Sigmoid colon (tissue), 7 donors: ENCODE results near the gene CES3. TPM values are rescaled to one million over a fixed set of nuclear protein-coding genes. Genes with fewer than 3 reads are reported as not detected.
"Not testable (repeated sequence)": the region's sequence is repeated elsewhere in the genome, so short reads cannot be mapped to it uniquely, and the experiment has no call there.

ENCODE experiments used
- DNase-seq: peaks from one replicate; pipeline ENCODE4 v3.0.0-alpha.2; 2019
- H3K27ac ChIP-seq, 4 donors: fragments of 200-600 bp; sonication (generic); one replicate each; pipeline ENCODE4 v1.5.1; 2016 to 2019; ENCODE audit warnings: mild to moderate bottlenecking in 1 of 4
- H3K27me3 ChIP-seq, 3 donors: fragments of 200-600 bp; sonication (generic); one replicate each; pipeline ENCODE4 v1.5.1; 2019; ENCODE audit warnings: mild to moderate bottlenecking in 1 of 3
- H3K36me3 ChIP-seq, 4 donors: fragments of 200-600 bp; sonication (generic); one replicate each; pipeline ENCODE4 v1.5.1; 2016 to 2019
- H3K4me1 ChIP-seq, 4 donors: fragments of 200-600 bp; sonication (generic); one replicate each; pipeline ENCODE4 v1.5.1; 2017 to 2019
- H3K4me3 ChIP-seq, 4 donors: fragments of 200-600 bp; sonication (generic); one replicate each; pipeline ENCODE4 v1.5.1; 2017 to 2019; ENCODE audit warnings: mild to moderate bottlenecking in 2 of 4, moderate library complexity in 1 of 4
- H3K9me3 ChIP-seq, 4 donors: fragments of 200-600 bp in 3 of 4; sonication (generic) in 3 of 4; one replicate each; pipeline versions ENCODE4 v1.5.1 to v1.6.1; 2013 to 2019
- CTCF ChIP-seq, 4 experiments: fragments of 450-650 bp in 3 of 4; fragments of 200-600 bp in 1 of 4; IDR thresholded peaks; one replicate each; pipeline ENCODE4 v1.5.1; 2016 to 2019; ENCODE audit warnings: antibody characterized with exemption in 4 of 4, mild to moderate bottlenecking in 3 of 4, moderate library complexity in 2 of 4
- EP300 ChIP-seq, 4 donors: sonication (generic); formaldehyde crosslinking; IDR thresholded peaks; one replicate each; pipeline ENCODE4 v1.6.1; 2017; ENCODE audit warnings: antibody characterized with exemption in 4 of 4
- POLR2A ChIP-seq, 2 donors: fragments of 450-650 bp; IDR thresholded peaks; one replicate each; pipeline ENCODE4 v1.6.1; 2016; ENCODE audit warnings: antibody characterized with exemption in 2 of 2, mild to moderate bottlenecking in 2 of 2, moderate library complexity in 2 of 2
- POLR2AphosphoS5 ChIP-seq, 4 donors: sonication (generic); formaldehyde crosslinking; IDR thresholded peaks; one replicate each; pipeline ENCODE4 v1.6.1; 2017; ENCODE audit warnings: antibody characterized with exemption in 4 of 4
- WGBS, 2 donors: extraction: QIAGEN DNeasy Blood & Tissue Kit; methylation state at CpG; one replicate each; pipeline ENCODE4 v1.1.7; 2013; 5-methylcytosine and 5-hydroxymethylcytosine counted together
- intact Hi-C: fragments of 100-400 bp; cut with DNase I; formaldehyde crosslinking; loops from one replicate; pipeline ENCODE4 v1.15.1; 2023
- polyA plus RNA-seq, 3 donors: library from polyadenylated mRNA; stranded (reverse); fragments of 200-250 nt; gene quantifications; one replicate each; pipeline ENCODE4 v1.2.3, GENCODE V29; 2013
- total RNA-seq, 4 donors: library from RNA; depleted of rRNA; stranded (reverse); fragments of >200 nt; gene quantifications; one replicate each; pipeline ENCODE4 v1.1.0, GENCODE V29; 2016
- donor health status: healthy with polysubstance abuse.
- donor health status: Bipolar disorder and iron deficiency.
- donor health status: healthy.

Gene CES3
- total and polyA plus RNA-seq, 7 donors, result 0.16 to 48.4 (median 6.7) TPM; not detected in 1

GRCh38 chr16:66942981-66943380, 18.1 kb upstream of the CES3 start:
- Histone ChIP-seq H3K4me3 (no peak overlapping the region), H3K27me3 (no peaks in the 10 kb centered on the region), H3K4me1 (peaks cover 0 to 7% (median 3%) of the 10 kb centered on the region in 4 donors), H3K9me3 (no peaks in the 10 kb centered on the region), H3K36me3 (peaks cover 20 to 61% (median 44%) of the 10 kb centered on the region in 4 donors), H3K27ac (no peak overlapping the region)
- DNase-seq, result no peak
- intact Hi-C loops, result no loop called here
- no peak for TF ChIP-seq POLR2AphosphoS5 (IDR thresholded peaks at IDR 0.05)
- no peak for TF ChIP-seq EP300 (IDR thresholded peaks at IDR 0.05)
- no peak for TF ChIP-seq CTCF (IDR thresholded peaks at IDR 0.05)
- no peak for TF ChIP-seq POLR2A (IDR thresholded peaks at IDR 0.05)
- 83 to 96% methylated on average over 5 of the region's 5 CpGs for WGBS, 2 donors

- Histone ChIP-seq H3K27ac (no peak overlapping the region), H3K27me3 (no peaks in the 10 kb centered on the region), H3K4me3 (no peak overlapping the region), H3K36me3 (peaks cover 20 to 55% (median 44%) of the 10 kb centered on the region in 4 donors), H3K9me3 (no peaks in the 10 kb centered on the region), H3K4me1 (peaks cover 0 to 13% (median 8%) of the 10 kb centered on the region in 4 donors)
- WGBS, 2 donors, result 91 to 96% methylated on average over 15 of the region's 15 CpGs
- intact Hi-C loops, result no loop called here
- TF ChIP-seq POLR2AphosphoS5 (IDR thresholded peaks at IDR 0.05) (no peak), CTCF (IDR thresholded peaks at IDR 0.05) (no peak), EP300 (IDR thresholded peaks at IDR 0.05) (no peak), POLR2A (IDR thresholded peaks at IDR 0.05) (no peak)
- DNase-seq, result no peak
Observed at GRCh38 chr16:66943426-66944053, 17.5 kb upstream of the CES3 start.

- whole genome bisulfite sequencing, 2 donors, result 91 to 95% methylated on average over 5 of the region's 5 CpGs
- DNase-seq, result no peak
- H3K4me1 ChIP-seq, result peaks cover 0 to 18% (median 13%) of the 10 kb centered on the region in 4 donors
- no peak overlapping the region for H3K4me3 ChIP-seq
- intact Hi-C loops, result no loop called here
- TF ChIP-seq POLR2AphosphoS5 (IDR thresholded peaks at IDR 0.05), result no peak
- no peak for TF ChIP-seq POLR2A (IDR thresholded peaks at IDR 0.05)
- no peak for TF ChIP-seq EP300 (IDR thresholded peaks at IDR 0.05)
- TF ChIP-seq CTCF (IDR thresholded peaks at IDR 0.05), result no peak
- H3K36me3 ChIP-seq, result peaks cover 20 to 50% (median 43%) of the 10 kb centered on the region in 4 donors
- no peaks in the 10 kb centered on the region for H3K9me3 ChIP-seq
- H3K27ac ChIP-seq, result no peak overlapping the region
- peaks cover 0 to 4% (median 0%) of the 10 kb centered on the region in 3 donors for H3K27me3 ChIP-seq
Observed at GRCh38 chr16:66944054-66944441, 17.0 kb upstream of the CES3 start.

- TF ChIP-seq POLR2AphosphoS5 (IDR thresholded peaks at IDR 0.05), result peak in 1 of 4 donors; percentile 7
- DNase-seq, H3K9me3 ChIP-seq, H3K4me3 ChIP-seq, H3K27ac ChIP-seq, intact Hi-C loops: not testable (repeated sequence)
- peaks cover 12 to 41% (median 35%) of the 10 kb centered on the region in 4 donors for H3K36me3 ChIP-seq
- H3K4me1 ChIP-seq, result peaks cover 0 to 20% (median 15%) of the 10 kb centered on the region in 4 donors
- WGBS, 2 donors, result 78 to 90% methylated on average over 9 of the region's 9 CpGs
- H3K27me3 ChIP-seq, result peaks cover 0 to 13% (median 0%) of the 10 kb centered on the region in 3 donors
Observed at GRCh38 chr16:66944971-66945370, 16.1 kb upstream of the CES3 start.

GRCh38 chr16:66945939-66946338, 15.1 kb upstream of the CES3 start:
- 48 to 86% methylated on average over 4 of the region's 4 CpGs for WGBS, 2 donors
- no peak for DNase-seq
- TF ChIP-seq EP300 (IDR thresholded peaks at IDR 0.05) (no peak), POLR2AphosphoS5 (IDR thresholded peaks at IDR 0.05) (no peak), CTCF (IDR thresholded peaks at IDR 0.05) (no peak), POLR2A (IDR thresholded peaks at IDR 0.05) (no peak)
- intact Hi-C loops, result no loop called here
- H3K27me3 ChIP-seq, result peaks cover 0 to 23% (median 3%) of the 10 kb centered on the region in 3 donors
- peaks cover 0 to 20% (median 15%) of the 10 kb centered on the region in 4 donors for H3K4me1 ChIP-seq
- peaks cover 12 to 32% (median 25%) of the 10 kb centered on the region in 4 donors for H3K36me3 ChIP-seq
- H3K9me3 ChIP-seq, result no peaks in the 10 kb centered on the region
- H3K27ac ChIP-seq, result no peak overlapping the region
- H3K4me3 ChIP-seq, result no peak overlapping the region
